Lower leg skin (tissue), 4 donors: ENCODE results near the gene DDX39B. TPM values are rescaled to one million over a fixed set of nuclear protein-coding genes. Genes with fewer than 3 reads are reported as not detected.
"Not testable (repeated sequence)": the region's sequence is repeated elsewhere in the genome, so short reads cannot be mapped to it uniquely, and the experiment has no call there.

Source experiments
- DNase-seq, 2 donors: peaks; one replicate each; pipeline ENCODE4 v3.0.0-alpha.2; 2019; ENCODE audit warnings: low spot score in 2 of 2
- H3K4me3 ChIP-seq: fragments of 200-600 bp; sonication (generic); 2 replicates; pipeline ENCODE4 v1.5.1; 2017; ENCODE audit warnings: mild to moderate bottlenecking, low read depth; ENCODE audit not compliant: poor library complexity, severe bottlenecking
- CTCF ChIP-seq, 3 donors: fragments of 450-650 bp; IDR thresholded peaks; one replicate each; pipeline ENCODE4 v1.5.1; 2016; ENCODE audit warnings: antibody characterized with exemption in 3 of 3, mild to moderate bottlenecking in 3 of 3, moderate library complexity in 2 of 3
- POLR2A ChIP-seq, 2 donors: fragments of 450-650 bp; IDR thresholded peaks; one replicate each; pipeline ENCODE4 v1.6.1; 2016 to 2017; ENCODE audit warnings: antibody characterized with exemption in 2 of 2, mild to moderate bottlenecking in 1 of 2, moderate library complexity in 1 of 2
- WGBS, 2 donors: methylation state at CpG; one replicate each; pipeline ENCODE4 v1.1.5; 2018; 5-methylcytosine and 5-hydroxymethylcytosine counted together
- intact Hi-C: fragments of 100-400 bp; cut with DNase I; formaldehyde crosslinking; loops from one replicate; pipeline ENCODE4 v1.15.0; 2023; ENCODE audit warnings: low total_unique reads
- total RNA-seq, 4 donors: library from RNA; depleted of rRNA; stranded (reverse); fragments of >200 nt; gene quantifications; one replicate each; pipeline ENCODE4 v1.1.0, GENCODE V29; 2016

Gene DDX39B
- total RNA-seq, 4 donors from 2014 or later: 176 to 355 (median 238) TPM

GRCh38 chr6:31497531-31498476 is 44.0 kb downstream of the DDX39B start, which contains the start of gene MICB:
MICB (plus strand) TSS chr6:31498145; CDS start chr6:31498194, 49 bp downstream.
- peak within 1 kb of the TSS; percentile 33 for H3K4me3 ChIP-seq
- WGBS, 2 donors: 1% methylated on average over 60 to 62 of the region's 64 CpGs
- intact Hi-C loops: no loop called here
- peak; percentile 81 to 96 for DNase-seq
- TF ChIP-seq CTCF (IDR thresholded peaks at IDR 0.05) (no peak), POLR2A (IDR thresholded peaks at IDR 0.05) (no peak)

- 46 to 62% methylated on average over 4 of the region's 4 CpGs for WGBS, 2 donors
- DNase-seq, intact Hi-C loops, H3K4me3 ChIP-seq: not testable (repeated sequence)
These were observed 45.0 kb downstream of the DDX39B start for GRCh38 chr6:31496826-31497225.

- intact Hi-C loops: no loop called here
- 45 to 61% methylated on average over 2 of the region's 2 CpGs for WGBS, 2 donors
These were observed 46.2 kb downstream of the DDX39B start for GRCh38 chr6:31495580-31495979.

GRCh38 chr6:31493875-31494694 is 47.7 kb downstream of the DDX39B start:
- peak overlapping the region; percentile 47 for H3K4me3 ChIP-seq
- intact Hi-C loops: no loop called here
- peak; percentile 73 to 96 for DNase-seq
- 1% methylated on average over 49 to 54 of the region's 58 CpGs for WGBS, 2 donors
- TF ChIP-seq CTCF (IDR thresholded peaks at IDR 0.05) (peak in 1 of 3 donors; percentile 85), POLR2A (IDR thresholded peaks at IDR 0.05) (no peak)

More at GRCh38 chr6:31495580-31495979, 46.2 kb downstream of the DDX39B start:
- no peak overlapping the region for H3K4me3 ChIP-seq
- DNase-seq: no peak
- no peak for TF ChIP-seq CTCF (IDR thresholded peaks at IDR 0.05)
- TF ChIP-seq POLR2A (IDR thresholded peaks at IDR 0.05): no peak

GRCh38 chr6:31493550-31493874 is 48.3 kb downstream of the DDX39B start:
- H3K4me3 ChIP-seq, intact Hi-C loops, DNase-seq: not testable (repeated sequence)
- 0 to 2% methylated on average over 2 of the region's 2 CpGs for WGBS, 2 donors

- WGBS, 2 donors: 66 to 70% methylated on average over 16 of the region's 16 CpGs
- peak in 1 of 2 donors; percentile 28 for DNase-seq
- intact Hi-C loops: no loop called here
- no peak for TF ChIP-seq CTCF (IDR thresholded peaks at IDR 0.05)
- no peak for TF ChIP-seq POLR2A (IDR thresholded peaks at IDR 0.05)
- H3K4me3 ChIP-seq: no peak overlapping the region
These were observed 51.5 kb downstream of the DDX39B start for GRCh38 chr6:31490115-31490873.
